OCI-LY3 (cell line): ENCODE results near the gene APOB.

Experiments used
- CTCF ChIP-seq: fragments of 200-600, 300-600 bp; sonication (generic); IDR thresholded peaks from 2 replicates; pipeline ENCODE4 v1.5.1; 2014; ENCODE audit warnings: antibody characterized with exemption, low read length, low read depth
- EZH2phosphoT487 ChIP-seq: fragments of 200-600 bp; shearing (Covaris generic); IDR thresholded peaks from 2 replicates; pipeline ENCODE4 v1.6.1; 2018; ENCODE audit warnings: antibody characterized with exemption, mixed run types, low read depth

DNA sequence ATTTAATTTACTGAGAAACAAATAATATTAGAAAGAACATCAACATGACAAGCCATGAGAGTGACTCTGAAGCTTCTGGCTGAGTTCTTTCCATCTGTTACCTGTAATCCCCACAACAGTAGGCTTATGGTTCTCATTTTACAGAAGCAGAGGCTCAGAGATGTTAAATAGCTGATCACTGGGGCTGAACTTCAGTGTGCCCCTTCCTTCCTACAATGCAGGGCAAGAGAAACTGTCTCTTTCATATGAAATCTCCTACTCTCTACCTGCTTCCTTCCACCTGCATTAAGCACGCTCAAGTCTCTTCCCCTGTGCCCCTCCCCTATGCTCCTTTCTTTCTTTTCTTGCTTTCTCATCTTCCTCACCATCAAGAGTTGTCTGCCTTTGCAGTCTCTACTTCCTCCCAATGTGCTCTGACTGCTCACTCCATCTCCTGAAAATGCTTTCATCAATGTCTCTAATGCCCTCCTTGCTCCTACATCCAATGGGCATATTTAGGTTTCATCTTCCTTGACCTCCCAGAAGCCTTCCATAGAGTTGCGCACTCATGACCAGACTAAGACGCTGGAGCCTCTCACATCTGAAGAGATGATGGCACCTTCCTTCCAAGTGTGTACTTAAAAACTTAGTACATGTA, 23.7 kb downstream of the APOB start:
- TF ChIP-seq CTCF (no peak), EZH2phosphoT487 (no peak)
